ENCODE data around the gene GKN2.
"Not testable (repeated sequence)": the region's sequence is repeated elsewhere in the genome, so short reads cannot be mapped to it uniquely, and the experiment has no call there.

The GKN2 gene

GRCh38 chr2:68961380-68961779, 8.7 kb upstream of the GKN2 start:
- no peak for DNase-seq (ENCODE audit: low read depth in 2 of 2)

DNA sequence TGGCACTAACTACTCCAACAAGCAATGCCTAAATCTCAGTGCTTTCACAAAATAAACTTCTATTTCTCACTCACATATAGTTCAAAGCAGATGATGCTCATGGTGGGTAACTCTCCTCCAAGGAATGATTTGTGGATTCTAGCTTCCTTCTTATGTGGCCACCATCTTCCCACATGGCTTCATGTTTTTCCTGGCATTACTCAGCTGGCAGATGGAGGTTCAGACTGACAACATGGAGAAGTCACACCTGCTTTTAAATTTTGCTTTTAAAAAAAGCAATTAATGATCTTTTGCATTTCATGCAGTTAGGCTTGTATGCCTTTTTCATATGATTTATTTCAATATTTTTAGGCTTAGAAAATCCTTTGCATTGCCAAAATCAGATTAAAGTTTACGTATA, 6.3 kb upstream of the GKN2 start:
- DNase-seq (ENCODE audit: low read depth in 2 of 2), result no peak

GRCh38 chr2:68955432-68955831, 2.7 kb upstream of the GKN2 start:
- not testable (repeated sequence) for DNase-seq (ENCODE audit: low read depth in 2 of 2)

- no peak for DNase-seq (ENCODE audit: low read depth in 2 of 2)
Observed at GRCh38 chr2:68951899-68952298, 794 bp downstream of the GKN2 start.

DNA sequence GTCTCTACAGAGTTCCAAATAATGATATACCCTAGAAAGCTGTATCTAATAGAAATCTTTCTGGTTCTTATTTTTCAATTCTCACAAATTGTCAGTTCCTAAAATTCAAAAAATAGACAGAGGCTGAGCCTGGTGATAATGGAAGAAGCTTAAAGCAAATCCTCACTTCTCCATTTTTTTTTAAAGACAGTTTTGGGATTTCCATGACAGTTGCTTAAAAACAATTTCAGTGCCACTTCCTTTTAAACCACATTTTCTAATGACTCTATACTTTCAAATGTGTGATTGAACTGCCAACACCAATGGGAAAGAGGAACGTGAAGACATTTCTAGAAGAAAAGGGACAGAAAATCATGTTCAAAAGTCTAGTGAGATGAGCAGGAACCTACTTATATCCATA, 4.0 kb downstream of the GKN2 start:
- no peak for DNase-seq (ENCODE audit: low read depth in 2 of 2)

GRCh38 chr2:68946117-68946516, 6.6 kb downstream of the GKN2 start:
- no peak for DNase-seq (ENCODE audit: low read depth in 2 of 2)

DNA sequence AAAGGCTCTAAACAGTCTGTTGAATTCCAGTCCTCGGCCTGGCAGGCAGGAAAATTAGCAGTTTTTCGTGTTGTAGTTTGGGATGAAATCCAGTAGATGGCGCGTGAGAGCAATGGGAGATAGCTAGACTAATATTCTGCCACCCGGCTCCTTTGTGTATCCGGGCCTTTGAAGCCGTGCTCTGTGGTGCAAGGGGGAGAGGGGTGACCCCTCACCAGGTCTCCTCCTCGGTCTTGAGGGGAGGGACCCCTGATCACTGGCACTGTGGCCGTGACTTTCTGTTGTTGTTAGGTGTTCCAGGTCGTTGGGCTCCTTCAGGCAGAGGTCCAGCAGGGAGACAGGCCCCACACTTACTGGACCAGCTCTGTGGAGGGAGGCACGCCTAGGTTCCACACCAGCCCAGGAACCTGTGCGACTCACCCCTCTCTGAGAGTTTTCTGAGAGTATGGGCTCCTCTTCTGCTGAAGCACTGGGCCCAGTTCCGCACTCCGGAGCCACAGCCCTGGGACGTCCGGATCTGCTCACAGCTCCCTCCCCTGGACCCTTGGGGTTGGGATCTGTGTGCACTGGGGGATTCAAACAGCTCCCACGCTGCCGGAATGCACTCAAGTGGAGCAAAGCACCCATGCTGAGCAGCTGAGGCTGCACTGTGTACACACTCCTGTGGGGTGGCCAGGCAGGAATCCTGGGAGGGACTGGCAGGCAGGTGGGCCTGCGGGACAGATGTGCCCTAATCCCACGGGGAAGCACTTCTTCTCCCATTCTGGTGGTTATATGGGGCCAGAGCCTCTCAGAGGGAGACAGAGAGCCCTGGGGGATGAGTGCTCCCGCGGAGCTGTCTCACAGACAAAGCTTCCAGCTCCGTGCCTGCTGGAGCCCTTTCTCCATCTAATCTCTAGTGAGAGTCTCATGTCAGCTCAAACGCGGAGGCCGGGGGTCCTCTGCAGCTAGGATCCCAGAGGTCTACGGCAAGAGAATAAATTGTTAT, 8.8 kb downstream of the GKN2 start:
- peak in 1 of 2 donors; percentile 22 for DNase-seq (ENCODE audit: low read depth in 2 of 2)

GRCh38 chr2:68942827-68943226, 9.9 kb downstream of the GKN2 start:
- DNase-seq (ENCODE audit: low read depth in 2 of 2), result no peak

- no peak for DNase-seq (ENCODE audit: low read depth in 2 of 2)
Observed at GRCh38 chr2:68940369-68940768, 12.3 kb downstream of the GKN2 start.

DNA sequence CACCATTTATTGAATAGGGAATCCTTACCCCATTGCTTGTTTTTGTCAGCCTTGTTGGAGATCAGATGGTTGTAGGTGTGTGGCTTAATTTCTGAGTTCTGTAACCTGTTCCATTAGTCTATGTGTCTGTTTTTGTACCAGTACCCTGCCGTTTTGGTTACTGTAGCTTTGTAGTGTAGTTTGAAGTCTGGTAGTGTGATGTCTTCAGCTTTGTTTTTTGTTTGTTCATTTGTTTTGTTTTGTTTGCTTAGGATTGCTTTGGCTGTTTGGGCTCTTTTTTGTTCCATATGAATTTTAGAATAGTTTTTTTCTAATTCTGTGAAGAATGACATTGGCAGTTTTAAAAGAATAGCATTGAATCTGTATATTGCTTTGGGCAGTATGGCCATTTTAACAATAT, 12.7 kb downstream of the GKN2 start:
- DNase-seq (ENCODE audit: low read depth in 2 of 2), result no peak

GRCh38 chr2:68938938-68939337, 13.8 kb downstream of the GKN2 start:
- DNase-seq (ENCODE audit: low read depth in 2 of 2), result no peak

GRCh38 chr2:68937346-68938055, 15.2 kb downstream of the GKN2 start:
- DNase-seq (ENCODE audit: low read depth in 2 of 2), result no peak

- DNase-seq (ENCODE audit: low read depth in 2 of 2), result no peak
Observed at GRCh38 chr2:68936889-68937288, 15.8 kb downstream of the GKN2 start.

DNA sequence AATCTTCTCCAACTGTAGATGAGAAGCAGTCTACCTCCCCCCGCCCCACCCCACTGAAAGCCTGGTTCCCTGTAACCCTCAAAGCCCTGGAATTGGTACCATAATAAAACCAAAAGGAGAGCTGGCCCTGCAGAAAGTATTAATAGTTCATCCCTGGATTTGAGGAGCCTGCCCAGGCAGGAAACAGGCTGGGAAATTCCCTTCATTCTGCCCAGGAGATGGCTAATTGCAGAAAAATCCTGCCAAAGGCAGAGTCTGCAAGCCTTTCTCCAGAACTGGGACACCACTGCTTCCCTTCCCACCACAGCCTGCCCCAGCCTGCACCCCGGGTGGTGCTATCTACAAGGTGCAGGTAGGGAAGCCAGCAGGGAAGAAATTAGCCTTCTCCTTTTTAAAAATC, 16.3 kb downstream of the GKN2 start:
- no peak for DNase-seq (ENCODE audit: low read depth in 2 of 2)

DNA sequence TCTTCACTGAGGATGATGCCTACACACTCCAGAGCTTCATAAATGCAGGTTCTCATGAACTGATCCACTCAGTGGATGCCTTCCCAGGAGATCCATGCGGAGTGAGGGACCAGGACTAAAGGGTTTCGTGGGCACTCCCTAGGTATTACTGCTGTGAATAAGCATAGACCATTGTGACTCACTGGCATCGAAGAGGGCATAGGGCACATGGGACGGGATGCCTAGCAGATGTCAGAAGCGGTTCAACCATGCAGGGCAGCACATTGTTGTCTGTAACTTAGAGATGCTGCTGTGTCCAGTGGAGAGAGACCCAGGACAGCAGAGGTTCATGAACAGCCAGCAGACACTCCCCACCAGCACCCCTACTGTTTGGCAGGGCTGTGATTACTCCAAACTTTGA, 17.2 kb downstream of the GKN2 start:
- no peak for DNase-seq (ENCODE audit: low read depth in 2 of 2)

DNA sequence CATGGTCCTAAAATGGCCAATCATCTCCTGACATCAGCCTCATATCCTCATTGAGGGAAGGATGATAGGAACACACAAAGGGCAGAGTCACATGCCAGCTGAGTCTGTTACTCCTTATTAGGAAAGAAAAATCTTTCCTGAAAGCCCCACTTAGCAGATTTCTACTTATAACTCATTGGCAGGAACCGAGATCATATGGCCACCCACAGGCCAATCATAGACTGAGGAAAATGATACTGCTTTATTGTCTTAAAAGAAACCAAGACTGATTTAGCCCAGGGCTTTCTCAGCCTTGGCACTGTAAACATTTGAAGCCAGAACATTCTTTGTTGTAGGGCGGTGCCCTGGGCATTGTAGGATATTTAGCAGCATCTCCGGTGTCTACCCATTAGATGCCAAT, 18.7 kb downstream of the GKN2 start:
- no peak for DNase-seq (ENCODE audit: low read depth in 2 of 2)

DNA sequence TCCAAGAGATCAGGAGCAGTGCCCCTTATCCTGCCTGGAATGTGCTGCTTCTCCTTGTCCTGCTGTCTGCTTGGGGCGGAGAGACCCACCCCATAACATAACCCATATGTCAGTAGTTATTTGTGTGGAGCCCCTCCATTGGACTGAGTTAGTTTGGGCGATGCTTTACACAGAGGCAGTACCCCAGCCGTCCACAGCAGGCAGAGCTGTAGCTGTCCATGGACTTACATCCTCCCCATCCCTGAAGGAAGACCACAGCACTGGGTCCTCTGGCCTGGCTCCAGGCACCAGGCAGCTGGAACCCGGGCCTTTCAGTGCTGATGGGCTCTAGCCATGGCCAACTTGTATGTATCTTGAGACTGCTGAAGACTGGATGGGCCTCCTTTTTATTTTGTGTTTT, 20.3 kb downstream of the GKN2 start:
- DNase-seq (ENCODE audit: low read depth in 2 of 2), result no peak

DNA sequence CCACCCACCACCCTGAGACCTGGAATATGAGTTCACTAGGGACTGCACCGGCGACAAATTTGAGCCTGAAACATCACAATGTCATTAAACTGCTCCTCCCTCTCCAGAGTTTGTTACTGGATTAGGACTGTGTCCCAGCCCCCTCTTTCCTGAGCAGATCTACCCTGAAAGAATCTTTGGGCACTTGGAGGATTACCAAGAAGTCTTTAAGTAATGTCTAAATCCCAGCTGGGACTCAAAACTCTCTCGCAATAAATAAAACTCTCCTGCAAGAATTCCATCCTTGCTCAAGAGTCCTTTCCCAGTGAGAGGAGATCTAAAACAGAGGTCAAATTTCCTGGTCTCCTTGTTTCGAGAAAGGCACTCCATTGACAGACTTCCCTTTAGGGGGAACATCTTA, 20.9 kb downstream of the GKN2 start:
- no peak for DNase-seq (ENCODE audit: low read depth in 2 of 2)

GRCh38 chr2:68931149-68931711, 21.5 kb downstream of the GKN2 start:
- DNase-seq (ENCODE audit: low read depth in 2 of 2), result no peak

DNA sequence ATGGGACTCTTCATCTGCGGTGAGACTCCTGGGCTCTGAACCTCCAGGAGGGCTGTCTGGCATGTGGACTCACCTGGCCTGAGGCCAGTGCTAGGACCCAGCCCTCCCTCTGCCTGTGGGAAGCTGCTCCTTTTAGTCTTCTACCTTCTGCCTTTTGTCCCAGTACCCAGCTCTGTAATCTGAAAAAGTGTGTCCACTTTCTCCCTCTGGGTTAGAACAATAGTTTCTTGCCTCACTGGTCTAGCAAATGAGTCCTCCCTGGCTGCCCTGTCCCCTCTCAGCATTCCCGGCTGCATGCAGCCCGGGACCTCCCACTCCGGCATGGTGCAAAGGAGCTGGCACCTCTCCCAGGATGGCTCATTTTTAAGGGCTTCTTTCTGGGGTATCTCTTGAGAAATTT, 25.9 kb downstream of the GKN2 start:
- DNase-seq (ENCODE audit: low read depth in 2 of 2), result no peak

DNA sequence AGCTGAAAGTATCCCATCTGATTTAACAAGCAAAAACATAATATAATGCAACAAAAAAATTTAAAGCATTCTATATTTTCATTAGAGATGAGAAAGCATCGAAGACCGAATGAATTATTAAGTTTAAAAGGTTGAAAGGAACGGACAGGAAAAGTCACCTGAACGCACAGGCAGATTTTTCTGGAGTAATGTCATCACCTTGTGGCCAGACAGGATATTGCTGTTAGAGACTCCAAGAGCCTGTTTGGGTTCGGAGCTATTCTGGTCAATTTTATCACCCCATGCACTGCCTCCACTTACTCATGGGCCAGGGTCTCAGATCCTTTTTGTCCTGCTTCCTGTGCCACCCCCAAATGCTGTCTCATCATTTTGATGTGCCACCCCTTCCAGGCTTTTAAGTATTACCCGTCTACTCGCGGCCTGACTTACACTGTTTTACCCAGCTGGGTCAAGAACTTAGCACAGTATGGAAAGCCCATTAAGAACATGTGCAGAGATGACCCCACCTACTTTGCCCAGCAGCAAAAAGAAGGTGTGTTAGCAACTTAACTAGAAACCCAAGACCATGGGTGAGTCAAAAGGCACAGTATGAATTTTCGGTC, 27.3 kb downstream of the GKN2 start:
- peak in 1 of 2 donors; percentile 30 for DNase-seq (ENCODE audit: low read depth in 2 of 2)

GRCh38 chr2:68921646-68922045, 31.0 kb downstream of the GKN2 start:
- no peak for DNase-seq (ENCODE audit: low read depth in 2 of 2)

Data from stimulated activated CD4-positive, alpha-beta T cell treated with anti-CD3 and anti-CD28 coated beads, Interleukin-15, amount 100 ng/mL, for 48 hours (primary cell).